ENCODE data around the gene PREX1.
"Not testable (repeated sequence)": the region's sequence is repeated elsewhere in the genome, so short reads cannot be mapped to it uniquely, and the experiment has no call there.

The PREX1 gene

GRCh38 chr20:48614593-48615274 is 213.1 kb downstream of the PREX1 start:
- no peak for DNase-seq

- DNase-seq: no peak
Observed at GRCh38 chr20:48613926-48614325, 213.9 kb downstream of the PREX1 start.

- DNase-seq: no peak
Observed at GRCh38 chr20:48612335-48612734, 215.5 kb downstream of the PREX1 start.

- DNase-seq: no peak
Observed at GRCh38 chr20:48610996-48611395, 216.8 kb downstream of the PREX1 start.

GRCh38 chr20:48609491-48609978 is 218.3 kb downstream of the PREX1 start:
- no peak for DNase-seq

- no peak for DNase-seq
Observed at GRCh38 chr20:48608756-48609155, 219.0 kb downstream of the PREX1 start.

GRCh38 chr20:48607544-48607865 is 220.3 kb downstream of the PREX1 start:
- DNase-seq: no peak

- no peak for DNase-seq
Observed at GRCh38 chr20:48606841-48607543, 220.8 kb downstream of the PREX1 start.

- no peak for DNase-seq
Observed at GRCh38 chr20:48606172-48606840, 221.5 kb downstream of the PREX1 start.

- DNase-seq: no peak
Observed at GRCh38 chr20:48605364-48606171, 222.2 kb downstream of the PREX1 start.

- no peak for DNase-seq
Observed at GRCh38 chr20:48604936-48605335, 222.9 kb downstream of the PREX1 start.

- DNase-seq: no peak
Observed at GRCh38 chr20:48604426-48604825, 223.4 kb downstream of the PREX1 start.

GRCh38 chr20:48603819-48604405 is 223.9 kb downstream of the PREX1 start:
- no peak for DNase-seq

GRCh38 chr20:48603116-48603818 is 224.5 kb downstream of the PREX1 start:
- no peak for DNase-seq

- no peak for DNase-seq
Observed at GRCh38 chr20:48601798-48602197, 226.0 kb downstream of the PREX1 start.

GRCh38 chr20:48600470-48600945 is 227.3 kb downstream of the PREX1 start:
- no peak for DNase-seq

- DNase-seq: no peak
Observed at GRCh38 chr20:48599748-48600469, 227.9 kb downstream of the PREX1 start.

- DNase-seq: no peak
Observed at GRCh38 chr20:48599106-48599747, 228.6 kb downstream of the PREX1 start.

GRCh38 chr20:48598303-48598941 is 229.4 kb downstream of the PREX1 start:
- DNase-seq: not testable (repeated sequence)
